Lower lobe of right lung (tissue), 2 donors: ENCODE data around the gene BDKRB1. TPM values are rescaled to one million over a fixed set of nuclear protein-coding genes. Genes with fewer than 3 reads are reported as not detected.

Source experiments
- ATAC-seq, 2 donors: fragments of 200-7000 bp; cut with Tn5 transposase; one replicate each; pipeline ENCODE4 v1.9.1; 2020 to 2022; ENCODE audit warnings: mild to moderate bottlenecking in 2 of 2, moderate library complexity in 2 of 2
- DNase-seq: peaks from one replicate; pipeline ENCODE4 v3.0.0-alpha.2; 2020
- H3K27ac ChIP-seq: fragments of 200-600 bp; one replicate; pipeline ENCODE4 v1.8.0; 2022
- H3K27me3 ChIP-seq: fragments of 200-600 bp; one replicate; pipeline ENCODE4 v1.8.0; 2022; ENCODE audit warnings: low read depth
- H3K36me3 ChIP-seq: fragments of 200-600 bp; one replicate; pipeline ENCODE4 v1.8.0; 2022; ENCODE audit warnings: mild to moderate bottlenecking
- H3K4me1 ChIP-seq: fragments of 200-600 bp; one replicate; pipeline ENCODE4 v1.8.0; 2022
- H3K4me3 ChIP-seq: fragments of 200-600 bp; one replicate; pipeline ENCODE4 v1.8.0; 2022; ENCODE audit warnings: mild to moderate bottlenecking
- H3K9me3 ChIP-seq: fragments of 200-600 bp; one replicate; pipeline ENCODE4 v1.8.0; 2022
- CTCF ChIP-seq: fragments of 200-600 bp; IDR thresholded peaks from one replicate; pipeline ENCODE4 v1.8.0; 2022; ENCODE audit warnings: antibody characterized with exemption, mild to moderate bottlenecking
- intact Hi-C: fragments of 100-400 bp; cut with DNase I; formaldehyde crosslinking; loops from one replicate; pipeline ENCODE4 v1.11.0; 2022
- total RNA-seq: library from RNA; stranded (reverse); fragmentation: NEBNext Ultra II Directional; extraction: Animal tissue kit (Norgen Biotek cat#: 25700); gene quantifications from one replicate; pipeline ENCODE4 v1.2.1, GENCODE V29; 2021
- donor health status: DM: no; HTN: yes; CAD: no; lungs with severe emphysema.

BDKRB1 gene
- total RNA-seq, 1 donor from 2014 or later: not detected

DNA sequence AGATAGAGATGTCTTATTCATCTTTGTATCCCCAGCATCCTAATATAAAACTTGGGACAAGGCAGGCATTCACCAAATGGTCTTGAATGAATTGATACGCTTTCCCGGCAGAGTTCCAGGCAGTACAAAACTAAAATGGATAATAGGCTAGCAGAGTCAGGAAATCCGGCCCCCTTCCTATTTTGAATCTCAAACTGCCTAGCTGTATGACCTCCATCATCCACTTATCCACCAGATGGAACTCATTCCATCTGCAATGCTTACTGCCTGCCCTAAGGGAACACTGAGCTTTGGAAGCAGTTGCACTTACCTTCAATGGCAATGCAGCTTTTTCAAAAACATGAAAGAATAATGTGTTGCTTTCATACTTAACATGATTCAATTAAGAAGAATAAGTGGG is 43.4 kb downstream of the BDKRB1 start:
- no peak for DNase-seq
- no peak for ATAC-seq
- peaks cover 70% of the 10 kb centered on the region for H3K36me3 ChIP-seq

GRCh38 chr14:96303981-96304380 is 48.0 kb downstream of the BDKRB1 start:
- Histone ChIP-seq H3K27me3 (no peaks in the 10 kb centered on the region), H3K36me3 (peaks cover 93% of the 10 kb centered on the region), H3K4me1 (no peaks in the 10 kb centered on the region), H3K4me3 (no peak overlapping the region), H3K9me3 (no peaks in the 10 kb centered on the region), H3K27ac (no peak overlapping the region)
- no peak for TF ChIP-seq CTCF
- intact Hi-C loops: no loop called here
- no peak for DNase-seq
- ATAC-seq: no peak

More for the DNA sequence above, 43.4 kb downstream of the BDKRB1 start:
- Histone ChIP-seq H3K27me3 (no peaks in the 10 kb centered on the region), H3K27ac (no peak overlapping the region), H3K9me3 (no peaks in the 10 kb centered on the region), H3K4me3 (no peak overlapping the region), H3K4me1 (no peaks in the 10 kb centered on the region)
- no peak for TF ChIP-seq CTCF
- intact Hi-C loops: loop anchor here (10.0 kb wide), 1 partner anchor 125 kb away; no protein-coding TSS in a partner anchor

- H3K9me3 ChIP-seq: no peaks in the 10 kb centered on the region
- H3K36me3 ChIP-seq: peaks cover 93% of the 10 kb centered on the region
- H3K27ac ChIP-seq: no peak overlapping the region
- no peak overlapping the region for H3K4me3 ChIP-seq
- DNase-seq (no peak), ATAC-seq (no peak)
- no peak for TF ChIP-seq CTCF
- no peaks in the 10 kb centered on the region for H3K4me1 ChIP-seq
- intact Hi-C loops: no loop called here
- no peaks in the 10 kb centered on the region for H3K27me3 ChIP-seq
Measured at GRCh38 chr14:96304956-96305355, 48.9 kb downstream of the BDKRB1 start.

DNA sequence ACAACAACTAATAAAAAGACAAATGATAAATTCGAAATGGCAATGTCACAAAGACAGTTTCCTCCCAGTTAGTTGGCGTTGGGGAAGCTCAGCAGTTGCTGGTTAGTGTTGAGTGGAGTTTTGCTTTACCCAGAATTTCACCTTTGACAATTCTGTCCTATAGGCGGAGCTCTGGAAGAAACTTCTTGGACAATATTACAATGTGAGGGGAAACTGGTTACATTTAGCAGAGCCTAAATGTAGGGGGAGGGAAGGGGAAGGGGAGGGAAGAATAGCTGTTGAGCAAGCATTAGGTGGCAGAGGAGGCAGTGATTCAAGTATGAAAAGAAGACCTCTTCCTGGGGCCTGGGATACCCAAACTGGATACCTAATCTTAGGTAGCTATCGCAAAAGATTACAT is 51.4 kb downstream of the BDKRB1 start:
- Histone ChIP-seq H3K27ac (no peak overlapping the region), H3K4me1 (no peaks in the 10 kb centered on the region), H3K4me3 (no peak overlapping the region), H3K9me3 (no peaks in the 10 kb centered on the region), H3K27me3 (no peaks in the 10 kb centered on the region), H3K36me3 (peaks cover 97% of the 10 kb centered on the region)
- no peak for TF ChIP-seq CTCF
- DNase-seq: no peak
- ATAC-seq: no peak
- intact Hi-C loops: no loop called here

- H3K4me3 ChIP-seq: no peak overlapping the region
- intact Hi-C loops: no loop called here
- no peaks in the 10 kb centered on the region for H3K4me1 ChIP-seq
- DNase-seq: no peak
- H3K27ac ChIP-seq: no peak overlapping the region
- no peaks in the 10 kb centered on the region for H3K27me3 ChIP-seq
- ATAC-seq: no peak
- no peaks in the 10 kb centered on the region for H3K9me3 ChIP-seq
- TF ChIP-seq CTCF: no peak
- peaks cover 97% of the 10 kb centered on the region for H3K36me3 ChIP-seq
Measured at GRCh38 chr14:96309133-96309895, 53.3 kb downstream of the BDKRB1 start.
